Smooth muscle cell (in vitro differentiated cells): ENCODE results near the gene SLC27A6. TPM values are rescaled to one million over a fixed set of nuclear protein-coding genes. Genes with fewer than 3 reads are reported as not detected.

Source experiments
- DNase-seq: peaks from one replicate; lab custom pipeline; 2025; ENCODE audit not compliant: unreplicated experiment; lab: John Stamatoyannopoulos, UW
- H2AFZ ChIP-seq: fragments of 200-600 bp; sonication (generic); 2 replicates; pipeline ENCODE4 v1.6.0; 2016; ENCODE audit warnings: antibody characterized with exemption, low read depth, mild to moderate bottlenecking
- H3F3A ChIP-seq: fragments of 200-600 bp; sonication (generic); 2 replicates; pipeline ENCODE4 v1.6.0; 2017; ENCODE audit warnings: antibody characterized with exemption, low read depth
- H3K27ac ChIP-seq: fragments of 200-600 bp; sonication (generic); 2 replicates; pipeline ENCODE4 v1.5.1; 2016; ENCODE audit warnings: low read depth, mild to moderate bottlenecking
- H3K27me3 ChIP-seq: fragments of 200-600 bp; sonication (generic); 2 replicates; pipeline ENCODE4 v1.6.1; 2016; ENCODE audit warnings: low read depth, mild to moderate bottlenecking
- H3K36me3 ChIP-seq: fragments of 200-600 bp; sonication (generic); 2 replicates; pipeline ENCODE4 v1.5.1; 2016; ENCODE audit warnings: low read depth
- H3K4me1 ChIP-seq: fragments of 200-600 bp; sonication (generic); 2 replicates; pipeline ENCODE4 v1.5.1; 2016; ENCODE audit warnings: low read depth
- H3K4me2 ChIP-seq: fragments of 200-600 bp; sonication (generic); 2 replicates; pipeline ENCODE4 v1.6.0; 2016; ENCODE audit warnings: mild to moderate bottlenecking
- H3K4me3 ChIP-seq: fragments of 200-600 bp; sonication (generic); 2 replicates; pipeline ENCODE4 v1.5.1; 2016; ENCODE audit warnings: mild to moderate bottlenecking
- H3K79me2 ChIP-seq: fragments of 200-600 bp; sonication (generic); 2 replicates; pipeline ENCODE4 v1.6.0; 2016; ENCODE audit warnings: low read depth, mild to moderate bottlenecking
- H3K9ac ChIP-seq: fragments of 200-600 bp; sonication (generic); 2 replicates; pipeline ENCODE4 v1.6.0; 2016; ENCODE audit warnings: low read depth
- H3K9me3 ChIP-seq: fragments of 200-600 bp; sonication (generic); replicated peaks from 2 replicates; pipeline ENCODE4 v1.5.1; 2016; ENCODE audit warnings: low read depth
- H4K20me1 ChIP-seq: fragments of 200-600 bp; sonication (generic); 2 replicates; pipeline ENCODE4 v1.6.0; 2016; ENCODE audit warnings: low read depth
- WGBS: methylation state at CpG from one replicate; pipeline ENCODE4 v1.1.7; 2016; ENCODE audit warnings: low lambda C conversion rate; 5-methylcytosine and 5-hydroxymethylcytosine counted together
- polyA plus RNA-seq: library from polyadenylated mRNA; unstranded; fragments of >200 nt; fragmentation: Nextera tagmentation; extraction: Ambion mirVana; gene quantifications from 2 replicates; pipeline ENCODE4 v1.2.1, GENCODE V29; 2016
- total RNA-seq: library from RNA; depleted of rRNA; stranded (reverse); fragments of >200 nt; gene quantifications from 2 replicates; pipeline ENCODE4 v1.2.3, GENCODE V29; 2014
- TF ChIP-seq, protein P1 (sequence below): fragments of 200-600 bp; sonication (generic); IDR thresholded peaks from 2 replicates; pipeline ENCODE4 v1.5.1; 2017; ENCODE audit warnings: borderline replicate concordance, mild to moderate bottlenecking, antibody characterized with exemption; ENCODE audit not compliant: insufficient read depth, poor library complexity, severe bottlenecking

The SLC27A6 gene
- total and polyA plus RNA-seq, 2 experiments from 2014 or later: 0.49 to 2.4 TPM

- no peak overlapping the region for H3K9ac ChIP-seq
- no peaks in the 10 kb centered on the region for H3K9me3 ChIP-seq
- 97% methylated on average over 2 of the region's 2 CpGs for WGBS
- no peaks in the 10 kb centered on the region for H3K36me3 ChIP-seq
- no peak overlapping the region for H2AFZ ChIP-seq
- H3K4me2 ChIP-seq: no peak overlapping the region
- H3K4me3 ChIP-seq: no peak overlapping the region
- H3K79me2 ChIP-seq: no peaks in the 10 kb centered on the region
- no peaks in the 10 kb centered on the region for H3F3A ChIP-seq
- TF ChIP-seq, protein P1, sequence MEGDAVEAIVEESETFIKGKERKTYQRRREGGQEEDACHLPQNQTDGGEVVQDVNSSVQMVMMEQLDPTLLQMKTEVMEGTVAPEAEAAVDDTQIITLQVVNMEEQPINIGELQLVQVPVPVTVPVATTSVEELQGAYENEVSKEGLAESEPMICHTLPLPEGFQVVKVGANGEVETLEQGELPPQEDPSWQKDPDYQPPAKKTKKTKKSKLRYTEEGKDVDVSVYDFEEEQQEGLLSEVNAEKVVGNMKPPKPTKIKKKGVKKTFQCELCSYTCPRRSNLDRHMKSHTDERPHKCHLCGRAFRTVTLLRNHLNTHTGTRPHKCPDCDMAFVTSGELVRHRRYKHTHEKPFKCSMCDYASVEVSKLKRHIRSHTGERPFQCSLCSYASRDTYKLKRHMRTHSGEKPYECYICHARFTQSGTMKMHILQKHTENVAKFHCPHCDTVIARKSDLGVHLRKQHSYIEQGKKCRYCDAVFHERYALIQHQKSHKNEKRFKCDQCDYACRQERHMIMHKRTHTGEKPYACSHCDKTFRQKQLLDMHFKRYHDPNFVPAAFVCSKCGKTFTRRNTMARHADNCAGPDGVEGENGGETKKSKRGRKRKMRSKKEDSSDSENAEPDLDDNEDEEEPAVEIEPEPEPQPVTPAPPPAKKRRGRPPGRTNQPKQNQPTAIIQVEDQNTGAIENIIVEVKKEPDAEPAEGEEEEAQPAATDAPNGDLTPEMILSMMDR: no peak
- no peaks in the 10 kb centered on the region for H3K4me1 ChIP-seq
- H3K27ac ChIP-seq: no peak overlapping the region
- H3K27me3 ChIP-seq: no peaks in the 10 kb centered on the region
- no peaks in the 10 kb centered on the region for H4K20me1 ChIP-seq
- no peak for DNase-seq
These were observed 37.9 kb downstream of the SLC27A6 start for GRCh38 chr5:129003232-129003631.

- no peak overlapping the region for H3K4me2 ChIP-seq
- DNase-seq: no peak
- 90% methylated on average over 4 of the region's 4 CpGs for WGBS
These were observed 48.9 kb downstream of the SLC27A6 start for GRCh38 chr5:129014185-129014584.

GRCh38 chr5:129018837-129019236 is 53.5 kb downstream of the SLC27A6 start:
- H3K27me3 ChIP-seq: no peaks in the 10 kb centered on the region

More at GRCh38 chr5:129014185-129014584, 48.9 kb downstream of the SLC27A6 start:
- Histone ChIP-seq H3K9me3 (no peaks in the 10 kb centered on the region), H3K27ac (no peak overlapping the region), H3K4me1 (no peaks in the 10 kb centered on the region), H3K4me3 (no peak overlapping the region), H3K27me3 (no peaks in the 10 kb centered on the region), H2AFZ (no peak overlapping the region), H4K20me1 (no peaks in the 10 kb centered on the region), H3K36me3 (no peaks in the 10 kb centered on the region), H3F3A (no peaks in the 10 kb centered on the region), H3K9ac (no peak overlapping the region), H3K79me2 (no peaks in the 10 kb centered on the region)
- TF ChIP-seq, protein P1: no peak

DNA sequence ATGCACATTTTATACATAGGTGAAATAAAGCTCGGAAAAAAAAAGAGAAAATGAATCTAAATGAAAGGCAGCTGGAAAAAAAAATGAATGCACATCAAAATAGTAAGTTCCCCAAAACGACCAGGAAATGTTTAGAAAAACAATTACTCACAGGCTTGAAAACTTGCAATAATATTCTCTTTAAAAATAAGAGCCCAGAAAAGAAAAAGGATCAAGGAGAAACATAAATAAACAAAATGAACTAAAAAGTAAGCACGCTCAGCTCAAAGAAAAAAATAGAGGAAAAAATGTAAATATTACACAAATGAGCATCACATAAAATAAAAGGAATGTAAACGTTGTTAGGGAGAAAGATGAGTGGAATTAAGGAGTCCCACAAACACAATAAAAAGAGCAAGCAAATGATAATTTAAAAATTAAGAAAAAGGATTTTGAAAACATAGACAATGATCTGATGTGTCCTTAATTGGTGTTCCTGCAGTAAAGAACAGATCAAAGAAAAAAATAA is 54.2 kb downstream of the SLC27A6 start:
- Histone ChIP-seq H3K4me2 (peak overlapping the region; percentile 30), H3F3A (no peaks in the 10 kb centered on the region), H3K4me3 (no peak overlapping the region), H4K20me1 (no peaks in the 10 kb centered on the region), H3K9ac (no peak overlapping the region), H3K79me2 (no peaks in the 10 kb centered on the region), H3K9me3 (no peaks in the 10 kb centered on the region), H3K27me3 (no peaks in the 10 kb centered on the region), H2AFZ (no peak overlapping the region), H3K36me3 (no peaks in the 10 kb centered on the region), H3K27ac (no peak overlapping the region), H3K4me1 (no peaks in the 10 kb centered on the region)
- TF ChIP-seq, protein P1: no peak
- no peak for DNase-seq
- WGBS: 54% methylated on average over 4 of the region's 4 CpGs

More at GRCh38 chr5:129018837-129019236, 53.5 kb downstream of the SLC27A6 start:
- Histone ChIP-seq H2AFZ (no peak overlapping the region), H3F3A (no peaks in the 10 kb centered on the region), H4K20me1 (no peaks in the 10 kb centered on the region), H3K9ac (no peak overlapping the region), H3K79me2 (no peaks in the 10 kb centered on the region), H3K27ac (no peak overlapping the region), H3K4me1 (no peaks in the 10 kb centered on the region), H3K4me2 (no peak overlapping the region), H3K4me3 (no peak overlapping the region), H3K36me3 (no peaks in the 10 kb centered on the region), H3K9me3 (no peaks in the 10 kb centered on the region)
- TF ChIP-seq, protein P1: no peak
- no peak for DNase-seq
